ENCODE results near the gene SF3B6.

GRCh38 chr2:24110660-24111303 lies 34.7 kb upstream of the SF3B6 start:
- TF ChIP-seq CTCF (IDR thresholded peaks at IDR 0.05 in 8 of 11, conservative IDR thresholded peaks at IDR 0.05 in 3 of 11) (no peak), POLR2A (IDR thresholded peaks at IDR 0.05) (no peak)
